Fibroblast of skin of back (primary cell): Measurements from ENCODE around the gene POU2F2.

ENCODE experiments used
- DNase-seq: peaks from one replicate; pipeline ENCODE4 v3.0.0-alpha.2; 2013

The POU2F2 gene

DNA sequence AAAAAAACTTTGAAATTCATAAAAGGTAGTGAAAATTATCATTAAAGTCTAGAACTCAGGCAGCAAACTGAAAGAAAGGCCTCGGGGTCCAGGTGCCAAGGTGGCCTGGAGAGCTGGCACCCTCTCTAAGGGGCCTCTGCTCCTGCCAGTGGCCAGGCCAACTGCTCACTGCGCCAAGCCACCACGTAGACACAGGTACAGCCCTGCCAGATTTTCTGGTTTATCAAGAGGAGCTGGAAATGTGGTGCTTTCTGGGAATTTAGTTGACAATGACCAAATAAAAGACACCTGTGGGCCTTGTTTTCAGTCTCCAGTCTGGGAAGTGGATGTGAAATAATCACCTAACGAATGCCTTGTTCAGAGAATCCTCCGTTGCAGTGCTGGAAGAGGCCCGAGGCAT is 33.5 kb downstream of the POU2F2 start:
- no peak for DNase-seq

DNA sequence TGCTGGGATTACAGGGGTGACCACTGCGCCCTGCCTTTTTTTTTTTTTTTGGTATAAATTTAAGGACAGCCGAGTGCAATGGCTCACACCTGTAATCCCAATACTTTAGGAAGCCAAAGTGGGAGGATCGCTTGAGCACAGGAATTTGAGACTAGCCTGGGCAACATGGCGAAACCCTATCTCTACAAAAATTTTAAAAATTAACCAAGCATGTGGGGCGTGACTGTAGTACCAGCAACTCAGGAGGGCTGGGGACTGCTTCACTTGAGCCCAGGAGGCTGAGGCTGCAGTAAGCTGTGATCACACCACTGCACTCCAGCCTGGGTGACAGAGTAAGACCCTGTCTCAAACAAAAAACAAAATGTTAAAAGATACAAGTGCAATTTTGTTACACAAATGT is 34.8 kb downstream of the POU2F2 start:
- DNase-seq = no peak

DNA sequence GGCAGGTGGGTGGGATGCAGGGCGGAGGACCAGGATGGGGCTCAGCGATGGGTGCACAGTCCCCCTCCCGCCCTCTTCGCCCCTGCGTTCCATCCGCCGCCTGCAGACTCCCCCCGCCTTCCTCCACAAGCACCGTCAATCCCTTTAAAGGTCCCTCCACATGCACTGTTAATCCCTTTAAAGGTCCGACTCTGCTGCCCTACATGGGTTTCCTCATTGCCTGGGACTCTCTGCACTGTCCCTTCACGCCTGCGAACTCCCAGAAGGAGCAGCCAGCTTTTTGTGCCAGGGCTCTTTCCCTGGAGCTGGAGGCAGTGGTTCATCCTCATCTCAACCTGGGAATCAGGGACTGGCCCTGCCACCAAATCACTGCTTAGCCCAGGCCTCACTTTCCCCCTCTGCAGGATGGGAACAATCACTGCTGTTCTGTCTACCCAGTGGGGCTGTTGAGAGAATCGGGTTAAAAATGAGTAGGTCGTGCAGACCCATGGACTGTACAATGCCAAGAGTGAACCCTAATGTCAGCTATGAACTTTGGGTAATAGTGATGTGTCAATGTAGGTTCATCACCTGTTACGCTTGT is 35.9 kb downstream of the POU2F2 start:
- no peak for DNase-seq

DNA sequence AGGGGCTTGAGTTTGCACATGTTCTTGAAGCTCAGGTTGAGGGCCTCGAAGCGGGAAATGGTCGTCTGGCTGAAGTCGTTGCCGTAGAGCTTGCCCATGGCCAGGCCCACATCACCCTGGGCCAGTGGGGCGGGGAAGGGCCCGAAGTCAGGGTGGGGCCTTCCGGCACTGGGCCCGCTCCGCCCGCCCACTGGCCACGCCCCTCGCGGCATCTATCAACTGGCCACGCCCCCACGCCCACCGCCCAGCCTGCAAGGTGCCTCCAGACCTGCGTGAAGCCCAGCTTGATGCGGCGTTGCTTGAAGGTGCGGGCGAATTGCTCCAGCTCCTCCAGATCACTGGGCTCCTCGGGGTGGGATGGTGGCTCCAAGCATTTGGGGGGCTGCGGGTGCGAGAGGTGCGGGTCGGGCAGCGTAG is 36.4 kb downstream of the POU2F2 start:
- no peak for DNase-seq

DNA sequence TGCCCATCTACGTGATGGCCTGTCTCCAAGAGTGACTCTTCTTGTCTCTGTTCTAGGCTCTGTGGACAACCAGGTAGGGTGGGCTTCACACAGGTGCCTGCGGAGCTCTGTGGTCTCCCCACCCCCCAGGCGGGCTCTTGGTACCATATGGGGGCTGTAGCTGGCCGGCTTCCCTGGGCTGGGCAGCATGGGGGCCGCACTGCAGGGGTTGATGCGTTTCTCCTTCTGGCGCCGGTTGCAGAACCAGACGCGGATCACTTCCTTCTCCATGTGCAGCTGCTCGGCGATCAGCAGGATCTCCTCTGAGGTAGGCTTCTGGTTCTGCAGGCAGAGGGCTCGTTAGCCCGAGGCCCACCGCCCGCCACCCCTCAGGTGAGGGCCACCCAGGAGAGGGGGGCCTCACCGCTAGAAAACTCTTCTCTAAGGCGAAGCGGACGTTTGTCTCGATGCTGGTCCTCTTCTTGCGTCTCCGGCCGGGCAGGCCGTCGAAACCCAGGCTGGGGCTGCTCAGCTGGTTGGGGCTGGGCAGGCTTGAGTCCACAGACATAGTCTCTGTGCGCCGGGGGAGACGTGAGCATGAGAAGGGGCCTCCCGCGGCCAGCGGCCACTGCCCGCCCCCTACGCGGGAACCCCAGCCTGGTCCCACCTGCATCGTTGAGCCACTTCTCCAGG is 37.0 kb downstream of the POU2F2 start:
- no peak for DNase-seq

DNA sequence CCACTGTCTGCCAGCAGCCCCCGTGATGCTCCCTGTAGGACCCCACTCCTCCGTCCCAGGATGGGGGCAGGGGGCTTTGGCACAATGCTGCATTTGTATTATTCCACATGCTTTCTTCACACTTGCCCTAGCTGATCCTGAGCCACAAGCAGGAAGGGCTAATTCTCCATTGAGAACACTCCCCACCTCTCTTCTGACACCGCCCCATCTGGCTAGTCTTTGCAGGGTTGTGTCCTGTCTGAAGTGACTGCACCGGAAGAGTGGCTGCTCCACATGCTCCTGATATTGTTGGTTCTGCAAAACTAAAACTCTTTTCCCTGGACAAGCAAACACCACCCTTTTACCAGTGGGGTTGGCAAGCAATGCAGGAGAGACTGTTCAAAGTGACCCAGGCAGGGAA is 38.3 kb downstream of the POU2F2 start:
- no peak for DNase-seq

DNA sequence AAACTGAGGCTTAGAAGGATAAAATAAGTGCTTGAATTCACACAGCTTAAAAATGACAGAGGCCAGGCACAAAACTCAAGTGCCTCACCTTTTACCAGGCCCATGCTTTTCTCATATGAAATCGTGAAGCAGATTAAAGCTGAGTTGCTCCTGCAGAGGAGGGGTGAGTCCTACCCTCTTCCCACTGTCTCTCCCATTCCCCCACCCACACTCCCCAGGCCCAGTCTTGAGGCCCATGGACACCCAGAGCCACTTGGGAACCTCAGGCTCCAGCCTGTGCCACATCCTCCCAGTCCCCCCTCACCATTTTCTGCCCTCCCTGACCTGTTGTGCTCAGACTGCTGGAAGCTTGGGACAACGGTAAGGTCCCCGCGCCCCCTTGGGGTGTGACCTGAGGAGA is 38.7 kb downstream of the POU2F2 start:
- DNase-seq = no peak

DNA sequence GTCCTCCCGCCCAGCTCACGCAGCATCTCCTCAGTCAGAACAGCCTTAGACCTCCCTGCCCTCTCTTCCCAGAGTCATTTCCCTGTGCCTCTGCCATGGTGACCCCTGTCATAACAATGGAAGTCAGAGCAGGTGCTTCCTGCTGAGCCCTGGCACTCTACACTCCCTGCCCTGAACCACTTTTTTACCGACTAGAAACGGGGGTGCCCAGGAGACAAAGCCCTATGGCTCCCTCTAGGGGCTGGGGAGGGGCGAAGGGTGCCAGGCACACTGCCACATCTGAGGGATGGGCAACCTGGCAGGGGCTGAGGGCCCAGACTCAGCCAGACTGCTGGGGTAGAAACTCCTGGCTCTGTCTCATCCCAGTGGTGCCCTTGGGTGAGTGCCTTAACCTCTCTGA is 39.9 kb downstream of the POU2F2 start:
- DNase-seq = no peak

DNA sequence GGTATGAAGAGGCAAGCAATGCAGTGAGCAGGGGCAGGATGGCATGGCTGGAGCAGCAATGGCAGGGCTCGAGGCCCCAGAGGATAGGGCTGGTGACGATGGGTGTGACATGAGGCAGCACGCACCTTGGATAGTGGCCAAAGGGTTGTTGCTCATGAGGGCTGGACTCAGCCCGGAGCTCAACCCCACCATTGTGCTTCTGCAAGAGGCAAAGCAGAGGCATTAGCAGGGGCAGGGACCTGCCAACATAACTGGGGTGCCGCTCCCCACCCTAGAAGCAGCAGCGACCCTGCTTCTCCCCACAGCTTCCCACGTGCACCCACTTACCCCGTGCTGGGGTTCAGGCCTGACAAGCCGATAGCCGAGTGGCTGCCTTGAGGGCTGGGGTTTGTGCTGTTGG is 40.5 kb downstream of the POU2F2 start:
- peak; percentile 70 for DNase-seq

DNA sequence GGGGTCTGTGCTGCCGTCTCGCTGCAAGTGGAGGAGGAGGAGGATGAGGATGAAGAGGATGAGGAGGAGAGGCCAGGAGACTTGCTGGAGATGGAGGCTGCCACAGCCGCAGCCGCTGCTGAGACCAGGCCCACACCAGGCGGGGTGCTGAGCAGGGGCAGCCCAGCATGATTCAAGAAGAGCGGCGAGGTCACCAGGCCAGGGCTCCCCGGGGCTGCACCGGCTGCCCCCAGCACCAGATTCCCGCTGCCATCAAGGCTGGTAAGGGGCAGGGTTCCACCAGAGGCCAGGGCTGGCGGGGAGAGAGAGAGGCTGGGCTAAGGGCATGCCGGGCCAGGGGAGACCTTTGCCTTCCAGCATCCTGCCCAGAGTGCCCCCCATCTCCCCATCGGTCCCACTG is 40.9 kb downstream of the POU2F2 start:
- no peak for DNase-seq

DNA sequence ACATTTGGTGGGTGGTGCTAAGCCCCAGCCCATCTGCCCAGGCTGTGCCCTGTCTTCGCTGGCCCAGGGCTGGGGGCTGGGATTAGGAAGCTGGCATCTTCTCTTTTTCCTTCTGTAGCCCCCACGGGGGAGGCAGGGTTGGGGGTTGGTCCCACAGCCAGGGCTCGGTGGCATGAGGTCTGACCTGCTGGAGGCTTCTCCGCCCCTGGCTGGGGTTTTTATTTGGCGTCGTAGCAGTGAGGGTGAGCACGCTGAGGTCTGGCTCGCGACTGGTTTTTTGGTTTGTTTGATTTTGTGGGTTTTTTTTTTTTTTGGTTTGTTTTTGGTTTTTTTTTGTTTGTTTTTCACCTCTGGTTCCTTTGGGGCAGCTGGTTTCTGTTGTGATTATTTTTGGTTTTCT is 41.6 kb downstream of the POU2F2 start:
- DNase-seq = no peak

DNA sequence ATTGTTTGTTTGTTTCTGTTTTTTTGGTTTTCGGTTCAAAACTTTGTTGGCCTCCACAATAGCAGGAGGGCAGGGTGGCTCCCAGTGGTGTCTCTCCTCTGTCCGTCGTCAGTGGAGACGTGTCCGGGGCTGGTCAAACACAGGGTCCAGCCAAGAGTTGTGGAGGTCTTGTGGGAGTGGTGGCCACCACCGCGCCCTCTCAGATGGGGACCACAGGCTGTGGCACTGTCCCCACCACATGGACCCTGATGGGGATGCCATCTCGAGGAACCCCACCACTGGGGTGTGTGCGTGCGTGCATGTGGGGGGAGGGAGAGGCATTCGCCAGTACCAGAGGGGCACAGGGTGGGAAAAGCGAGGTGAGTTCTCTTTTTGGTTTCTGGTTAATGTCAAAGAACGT is 42.5 kb downstream of the POU2F2 start:
- DNase-seq = no peak

DNA sequence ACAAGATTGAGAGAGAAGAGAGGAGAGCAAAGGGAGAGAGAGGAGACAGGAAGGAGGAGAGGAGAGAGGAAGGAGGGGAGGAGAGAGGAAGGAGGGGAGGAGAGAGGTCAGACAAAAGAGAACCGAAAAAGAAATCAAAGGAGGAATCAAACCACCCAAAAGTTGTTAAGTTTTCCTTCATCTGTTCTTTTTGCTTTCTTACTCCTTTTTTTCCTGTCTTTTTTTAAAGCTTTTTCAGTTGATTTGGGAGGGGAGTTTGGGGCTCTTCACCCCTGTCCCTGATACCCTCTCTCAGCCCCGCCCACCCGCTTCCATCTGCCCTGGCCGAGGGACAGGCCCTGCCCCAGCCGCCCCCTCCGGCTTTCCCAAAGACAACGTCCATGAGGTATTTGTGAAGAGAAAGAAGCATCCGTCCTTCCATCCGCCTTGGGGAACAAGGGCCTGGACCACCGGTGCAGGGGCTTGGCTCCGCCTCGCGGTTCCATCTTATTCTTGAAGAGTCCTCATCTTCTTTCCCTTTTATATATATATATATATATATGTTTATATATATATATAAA is 43.0 kb downstream of the POU2F2 start:
- no peak for DNase-seq

DNA sequence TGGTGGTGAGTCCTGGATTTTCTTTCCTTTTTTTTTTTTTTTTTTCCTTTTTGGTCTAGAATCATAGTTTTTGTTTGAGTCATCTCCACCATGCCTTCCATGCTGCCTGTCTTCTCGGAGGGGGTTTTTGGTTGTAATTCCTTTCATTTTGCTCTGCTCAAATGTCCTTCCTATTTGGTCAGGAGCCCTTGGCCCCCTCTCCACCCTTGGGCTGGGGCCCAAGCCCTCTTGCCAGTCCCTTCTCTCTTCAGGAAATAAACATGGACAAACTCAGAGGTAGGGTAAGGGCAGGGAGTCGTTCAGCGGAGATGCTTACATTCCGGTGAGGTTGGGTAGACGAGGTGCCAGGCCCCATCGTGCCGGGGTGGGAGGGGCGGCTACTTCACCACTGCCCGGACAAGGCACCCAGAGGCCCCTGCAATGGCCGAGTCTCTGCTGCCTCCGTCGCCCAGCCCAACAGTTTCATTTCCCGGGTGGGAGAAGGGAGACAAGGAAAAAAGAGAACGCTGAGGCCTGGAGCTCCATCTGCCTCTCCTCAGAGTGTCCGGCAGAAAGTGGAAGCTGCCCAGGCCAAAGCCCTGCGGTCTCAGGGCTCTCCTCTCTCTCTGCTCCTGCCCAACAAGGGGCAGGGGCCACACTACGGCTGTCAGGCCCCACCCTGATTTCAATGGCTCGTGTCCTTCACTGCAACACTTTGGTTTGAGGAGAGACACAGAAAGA is 43.6 kb downstream of the POU2F2 start:
- DNase-seq = peak; percentile 85

DNA sequence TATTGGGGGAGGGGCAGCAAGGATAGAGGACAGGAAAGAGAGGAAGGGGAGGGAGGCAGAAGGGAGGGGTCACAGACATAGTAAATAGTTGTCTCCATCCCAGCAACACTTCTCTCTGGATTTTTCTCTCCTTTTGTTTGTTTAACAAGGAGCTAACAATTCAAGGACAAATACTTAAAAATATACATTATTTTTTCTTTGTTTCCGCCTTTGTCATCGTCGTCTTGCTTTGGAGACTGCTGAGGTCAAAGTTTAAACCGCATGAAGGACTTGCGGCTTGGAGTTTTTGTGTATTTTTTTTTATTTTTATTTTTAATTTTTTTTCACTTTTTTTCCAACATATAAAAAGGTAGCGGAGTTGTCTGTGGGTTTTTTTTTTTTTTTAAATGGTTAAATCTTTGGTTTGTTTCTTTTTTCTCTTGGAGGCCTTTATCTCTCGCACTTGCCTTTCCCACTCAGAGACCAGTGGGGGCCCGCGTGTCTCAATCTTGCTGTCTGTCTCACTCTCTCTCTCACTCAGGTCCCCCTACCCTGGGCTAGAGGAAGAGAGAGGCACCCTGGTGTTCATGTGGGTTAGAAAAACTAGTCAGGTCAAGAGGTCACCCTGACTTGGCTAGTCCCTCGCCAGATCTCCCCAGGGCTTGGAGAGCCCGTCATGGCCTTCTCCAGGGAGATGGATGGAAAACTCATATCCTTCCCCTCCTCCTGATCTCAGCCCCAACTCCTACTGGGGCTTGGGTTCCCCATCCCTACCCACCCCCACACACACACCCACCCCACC is 45.3 kb downstream of the POU2F2 start:
- DNase-seq = no peak

DNA sequence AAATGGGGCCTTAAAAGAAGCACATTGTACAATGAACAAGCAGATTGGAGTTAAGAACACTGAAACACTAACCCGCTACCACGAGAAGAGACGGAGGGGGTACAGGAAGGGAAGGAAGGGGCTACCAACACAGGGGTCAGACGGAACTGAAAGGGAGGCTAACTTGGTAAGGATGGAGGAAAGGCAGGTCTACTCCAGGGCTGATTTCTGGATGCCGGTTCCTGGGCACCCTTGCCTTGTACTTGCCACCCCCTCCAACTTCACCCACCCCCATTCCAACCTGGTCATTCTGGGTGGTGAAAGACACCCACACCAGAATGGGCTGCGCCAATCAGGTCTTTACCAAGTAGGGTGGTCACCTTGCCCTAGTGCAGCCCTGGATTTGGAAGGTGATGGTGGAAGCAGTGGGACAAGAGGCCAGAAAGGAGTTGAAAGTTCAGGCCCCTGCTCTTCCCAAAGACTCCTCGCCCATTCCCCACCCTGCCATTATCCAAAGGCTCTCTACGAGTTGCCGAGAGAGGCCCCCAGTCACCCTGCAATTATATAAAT is 46.0 kb downstream of the POU2F2 start:
- no peak for DNase-seq

DNA sequence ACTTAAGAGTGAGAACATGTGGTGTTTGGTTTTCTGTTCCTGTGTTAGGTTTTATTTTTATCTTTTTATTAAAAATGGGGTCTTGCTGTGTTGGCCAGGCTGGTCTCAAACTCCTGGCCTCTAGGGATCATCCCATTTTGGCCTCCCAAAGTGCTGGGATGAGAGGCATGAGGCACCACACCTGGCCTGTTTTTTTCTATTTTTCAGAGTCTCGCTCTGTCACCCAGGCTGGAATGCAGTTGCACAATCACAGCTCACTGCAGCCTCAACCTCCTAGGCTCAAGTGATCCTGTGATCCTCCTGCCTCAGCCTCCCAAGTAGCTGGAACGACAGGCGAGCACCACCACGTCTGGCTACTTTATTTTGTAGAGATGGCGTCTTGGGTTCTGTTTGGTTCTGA is 48.7 kb downstream of the POU2F2 start:
- no peak for DNase-seq

DNA sequence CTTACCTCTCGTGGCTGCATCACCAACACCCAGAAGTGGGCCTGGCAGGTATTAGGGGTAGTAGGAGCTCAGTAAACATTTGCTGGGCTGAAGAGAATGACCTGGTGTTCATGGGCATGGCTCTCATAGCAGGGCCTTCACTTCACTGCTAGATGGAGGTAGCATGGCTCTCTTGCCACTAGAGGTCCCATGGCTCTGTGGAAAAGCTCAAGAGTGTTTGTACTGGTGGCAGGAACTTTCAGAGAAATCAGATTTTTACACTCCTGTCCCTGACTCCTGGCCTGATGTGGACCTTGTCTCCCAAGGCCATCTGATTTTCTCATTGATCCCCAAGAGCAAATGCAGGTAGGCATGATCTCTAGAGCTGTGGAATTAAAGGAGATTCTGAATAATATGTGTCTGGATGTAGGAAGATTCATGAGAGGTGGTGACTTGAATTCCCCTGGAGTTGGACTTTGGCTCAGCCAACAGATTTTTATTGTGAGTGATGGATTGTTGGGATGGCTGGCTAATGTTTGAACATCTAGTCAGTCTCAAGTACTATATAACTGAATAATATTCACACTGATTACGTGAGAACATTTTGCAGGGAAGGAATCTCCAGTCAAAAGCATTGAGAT is 50.6 kb downstream of the POU2F2 start:
- peak; percentile 45 for DNase-seq

DNA sequence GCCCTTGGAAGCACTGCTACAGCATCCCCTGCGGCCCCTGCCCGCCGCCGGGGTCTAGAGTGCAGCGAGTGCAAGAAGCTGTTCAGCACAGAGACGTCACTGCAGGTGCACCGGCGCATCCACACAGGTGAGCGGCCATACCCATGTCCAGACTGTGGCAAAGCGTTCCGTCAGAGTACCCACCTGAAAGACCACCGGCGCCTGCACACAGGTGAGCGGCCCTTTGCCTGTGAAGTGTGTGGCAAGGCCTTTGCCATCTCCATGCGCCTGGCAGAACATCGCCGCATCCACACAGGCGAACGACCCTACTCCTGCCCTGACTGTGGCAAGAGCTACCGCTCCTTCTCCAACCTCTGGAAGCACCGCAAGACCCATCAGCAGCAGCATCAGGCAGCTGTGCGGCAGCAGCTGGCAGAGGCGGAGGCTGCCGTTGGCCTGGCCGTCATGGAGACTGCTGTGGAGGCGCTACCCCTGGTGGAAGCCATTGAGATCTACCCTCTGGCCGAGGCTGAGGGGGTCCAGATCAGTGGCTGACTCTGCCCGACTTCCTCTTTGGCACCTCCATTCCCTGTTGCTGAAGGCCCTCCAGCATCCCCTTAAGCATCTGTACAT is 51.4 kb downstream of the POU2F2 start:
- no peak for DNase-seq

DNA sequence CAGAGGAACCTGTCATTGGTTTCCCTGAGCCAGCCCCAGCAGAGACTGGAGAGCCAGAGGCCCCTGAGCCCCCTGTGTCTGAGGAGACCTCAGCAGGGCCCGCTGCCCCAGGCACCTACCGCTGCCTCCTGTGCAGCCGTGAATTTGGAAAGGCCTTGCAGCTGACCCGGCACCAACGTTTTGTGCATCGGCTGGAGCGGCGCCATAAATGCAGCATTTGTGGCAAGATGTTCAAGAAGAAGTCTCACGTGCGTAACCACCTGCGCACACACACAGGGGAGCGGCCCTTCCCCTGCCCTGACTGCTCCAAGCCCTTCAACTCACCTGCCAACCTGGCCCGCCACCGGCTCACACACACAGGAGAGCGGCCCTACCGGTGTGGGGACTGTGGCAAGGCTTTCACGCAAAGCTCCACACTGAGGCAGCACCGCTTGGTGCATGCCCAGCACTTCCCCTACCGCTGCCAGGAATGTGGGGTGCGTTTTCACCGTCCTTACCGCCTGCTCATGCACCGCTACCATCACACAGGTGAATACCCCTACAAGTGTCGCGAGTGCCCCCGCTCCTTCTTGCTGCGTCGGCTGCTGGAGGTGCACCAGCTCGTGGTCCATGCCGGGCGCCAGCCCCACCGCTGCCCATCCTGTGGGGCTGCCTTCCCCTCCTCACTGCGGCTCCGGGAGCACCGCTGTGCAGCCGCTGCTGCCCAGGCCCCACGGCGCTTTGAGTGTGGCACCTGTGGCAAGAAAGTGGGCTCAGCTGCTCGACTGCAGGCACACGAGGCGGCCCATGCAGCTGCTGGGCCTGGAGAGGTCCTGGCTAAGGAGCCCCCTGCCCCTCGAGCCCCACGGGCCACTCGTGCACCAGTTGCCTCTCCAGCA is 52.1 kb downstream of the POU2F2 start:
- DNase-seq = no peak

DNA sequence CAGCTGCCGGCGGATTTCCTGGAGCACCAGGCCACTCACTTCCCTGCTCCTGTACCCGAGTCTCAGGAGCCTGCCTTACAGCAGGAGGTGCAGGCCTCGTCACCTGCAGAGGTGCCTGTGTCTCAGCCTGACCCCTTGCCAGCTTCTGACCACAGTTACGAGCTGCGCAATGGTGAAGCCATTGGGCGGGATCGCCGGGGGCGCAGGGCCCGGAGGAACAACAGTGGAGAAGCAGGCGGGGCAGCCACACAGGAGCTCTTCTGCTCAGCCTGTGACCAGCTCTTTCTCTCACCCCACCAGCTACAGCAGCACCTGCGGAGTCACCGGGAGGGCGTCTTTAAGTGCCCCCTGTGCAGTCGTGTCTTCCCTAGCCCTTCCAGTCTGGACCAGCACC is 53.0 kb downstream of the POU2F2 start:
- no peak for DNase-seq
